ENCODE results near the gene FSTL5.

The FSTL5 gene

DNA sequence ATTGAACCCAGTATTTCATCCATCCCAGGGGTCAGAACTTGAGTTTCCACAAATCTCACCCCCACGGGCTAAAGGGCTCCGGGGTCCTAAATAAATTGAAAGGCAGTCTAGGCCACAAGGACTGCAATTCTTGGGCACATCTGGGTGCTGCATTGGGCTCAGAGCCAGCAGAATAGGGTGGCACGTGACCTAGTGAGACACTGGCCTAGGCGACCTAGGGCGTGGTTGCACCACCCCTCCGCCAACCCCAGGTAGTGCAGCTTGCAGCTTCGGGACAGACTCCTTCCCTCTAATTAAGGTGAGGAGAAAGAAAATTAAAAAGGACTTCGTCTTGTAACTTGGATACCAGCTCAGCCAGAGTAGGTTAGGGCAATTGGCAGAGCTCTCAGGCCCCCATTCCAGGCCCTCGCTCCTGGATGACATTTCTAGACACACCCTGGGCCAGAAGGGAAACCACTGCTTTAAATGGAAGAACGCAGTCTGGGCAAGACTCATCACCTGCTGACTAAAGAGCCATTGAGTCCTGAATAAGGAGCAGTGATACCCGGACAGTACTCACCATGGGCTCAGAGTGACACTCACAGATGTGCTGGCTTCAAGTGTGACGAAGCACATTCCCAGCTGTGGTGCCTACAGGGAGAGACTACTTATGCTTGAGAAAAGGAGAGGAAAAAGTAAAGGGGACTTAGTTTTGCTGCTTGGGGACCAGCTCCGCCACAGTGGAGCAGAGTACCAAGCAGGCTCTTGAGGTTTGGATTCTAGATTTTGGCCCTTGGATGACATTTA is 735.4 kb downstream of the FSTL5 start:
- no peak overlapping the region for H3K27ac Mint-ChIP-seq
- H3K4me1 Mint-ChIP-seq (ENCODE audit: low read depth) = no peaks in the 10 kb centered on the region
- no peak overlapping the region for H3K4me3 Mint-ChIP-seq
- H3K9me3 Mint-ChIP-seq = no peaks in the 10 kb centered on the region
- H3K27me3 Mint-ChIP-seq = no peaks in the 10 kb centered on the region
- H3K36me3 Mint-ChIP-seq (ENCODE audit: low read depth) = no peaks in the 10 kb centered on the region

DNA sequence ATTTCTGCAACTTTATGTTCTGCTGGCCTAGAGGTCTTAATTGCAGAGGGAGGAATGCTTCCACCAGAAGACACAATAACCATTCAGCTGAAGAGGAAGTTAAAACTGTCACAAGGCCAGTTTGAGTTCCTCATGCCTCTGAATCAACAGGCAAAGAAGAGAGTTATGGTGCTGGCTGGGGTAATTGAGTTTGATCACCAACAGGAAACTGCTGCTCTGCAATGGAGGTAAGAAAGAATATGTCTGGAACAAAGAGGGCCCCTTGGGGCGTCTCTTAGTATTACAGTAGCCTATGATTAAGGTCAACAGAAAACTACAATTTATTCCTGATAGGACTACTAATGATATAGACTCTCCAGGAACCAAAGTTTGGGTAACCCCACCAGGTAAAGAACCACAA is 744.0 kb downstream of the FSTL5 start:
- Mint-ChIP-seq H3K4me1 (ENCODE audit: low read depth) (no peaks in the 10 kb centered on the region), H3K36me3 (ENCODE audit: low read depth) (no peaks in the 10 kb centered on the region), H3K9me3 (no peaks in the 10 kb centered on the region), H3K27me3 (no peaks in the 10 kb centered on the region), H3K4me3 (no peak overlapping the region), H3K27ac (no peak overlapping the region)

DNA sequence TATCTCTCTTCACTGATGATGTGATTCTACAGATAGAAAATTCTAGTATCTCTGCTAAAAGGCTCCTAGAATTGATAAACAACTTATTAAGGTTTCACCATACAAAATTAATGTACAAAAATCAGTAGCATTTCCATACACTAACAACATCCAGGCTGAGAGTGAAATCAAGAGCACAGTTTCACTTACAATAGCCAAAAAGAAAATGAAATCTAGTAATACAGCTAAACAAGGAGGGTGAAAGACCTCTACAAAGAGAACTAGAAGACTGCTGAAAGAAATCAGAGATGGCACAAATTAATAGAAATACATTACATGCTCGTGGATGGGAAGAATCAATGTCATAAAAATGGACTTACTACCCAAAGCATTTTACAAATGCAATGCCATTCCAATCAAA is 751.9 kb downstream of the FSTL5 start:
- peaks cover 24% of the 10 kb centered on the region for H3K9me3 Mint-ChIP-seq
- H3K4me1 Mint-ChIP-seq (ENCODE audit: low read depth) = no peaks in the 10 kb centered on the region
- no peak overlapping the region for H3K4me3 Mint-ChIP-seq
- H3K27me3 Mint-ChIP-seq = no peaks in the 10 kb centered on the region
- H3K27ac Mint-ChIP-seq = no peak overlapping the region
- no peaks in the 10 kb centered on the region for H3K36me3 Mint-ChIP-seq (ENCODE audit: low read depth)

DNA sequence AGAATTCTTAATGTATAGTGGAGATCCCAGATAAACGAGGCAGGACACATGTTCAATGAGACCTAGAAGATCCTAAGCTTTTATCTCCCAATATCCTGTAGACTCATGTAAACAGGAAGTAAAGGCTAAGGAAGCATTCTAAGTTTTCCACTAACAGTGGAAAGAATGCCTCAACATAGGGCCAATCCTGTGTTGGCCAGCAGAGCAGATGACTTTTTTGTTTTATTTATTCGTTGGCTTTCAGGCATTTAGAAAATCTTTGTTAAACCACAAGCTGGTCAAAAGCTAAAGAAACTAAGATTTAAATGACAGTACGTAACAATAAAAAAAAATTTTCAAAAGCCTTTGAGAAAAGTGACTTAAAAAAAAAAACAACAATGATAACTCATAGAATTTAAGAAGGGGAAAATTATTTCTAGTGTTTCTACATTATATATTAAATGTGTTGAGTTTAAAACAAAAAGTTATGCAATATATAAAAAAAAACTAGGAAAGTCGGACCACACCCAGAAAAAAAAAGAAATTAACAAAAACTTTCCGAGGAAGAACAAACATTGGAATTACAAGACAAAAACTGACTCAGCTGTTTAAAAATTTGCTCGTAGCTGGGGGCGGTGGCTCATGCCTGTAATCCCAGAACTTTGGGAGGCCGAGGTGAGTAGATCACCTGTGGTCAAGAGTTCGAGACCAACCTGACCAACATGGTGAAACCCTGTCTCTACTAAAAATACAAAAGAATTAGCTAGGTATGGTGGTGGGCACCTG is 759.3 kb downstream of the FSTL5 start:
- Mint-ChIP-seq H3K4me3 (no peak overlapping the region), H3K4me1 (ENCODE audit: low read depth) (no peaks in the 10 kb centered on the region), H3K27ac (no peak overlapping the region), H3K9me3 (peaks cover 11% of the 10 kb centered on the region), H3K36me3 (ENCODE audit: low read depth) (no peaks in the 10 kb centered on the region), H3K27me3 (no peaks in the 10 kb centered on the region)

DNA sequence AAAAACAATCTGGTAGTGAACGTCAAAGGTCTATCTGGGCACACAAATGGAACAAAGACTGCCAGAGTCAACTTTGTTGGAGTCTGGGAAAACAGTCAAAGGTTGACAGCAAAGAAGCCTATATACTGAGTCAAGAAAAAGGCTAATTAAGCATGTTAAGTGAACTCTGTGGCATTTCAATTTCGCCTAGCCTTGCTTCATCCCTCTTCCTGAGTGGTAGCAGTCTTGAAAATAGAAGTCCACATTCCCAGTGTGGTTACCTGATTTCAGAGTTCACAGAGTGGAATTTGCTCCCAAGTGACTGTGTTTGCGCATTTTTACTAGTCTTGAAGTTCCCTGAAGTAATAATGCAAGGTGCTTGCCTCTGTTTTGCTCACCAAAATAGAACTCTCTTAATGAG is 760.0 kb downstream of the FSTL5 start:
- H3K27me3 Mint-ChIP-seq = no peaks in the 10 kb centered on the region
- no peaks in the 10 kb centered on the region for H3K4me1 Mint-ChIP-seq (ENCODE audit: low read depth)
- peaks cover 9% of the 10 kb centered on the region for H3K9me3 Mint-ChIP-seq
- no peak overlapping the region for H3K27ac Mint-ChIP-seq
- no peaks in the 10 kb centered on the region for H3K36me3 Mint-ChIP-seq (ENCODE audit: low read depth)
- H3K4me3 Mint-ChIP-seq = no peak overlapping the region

DNA sequence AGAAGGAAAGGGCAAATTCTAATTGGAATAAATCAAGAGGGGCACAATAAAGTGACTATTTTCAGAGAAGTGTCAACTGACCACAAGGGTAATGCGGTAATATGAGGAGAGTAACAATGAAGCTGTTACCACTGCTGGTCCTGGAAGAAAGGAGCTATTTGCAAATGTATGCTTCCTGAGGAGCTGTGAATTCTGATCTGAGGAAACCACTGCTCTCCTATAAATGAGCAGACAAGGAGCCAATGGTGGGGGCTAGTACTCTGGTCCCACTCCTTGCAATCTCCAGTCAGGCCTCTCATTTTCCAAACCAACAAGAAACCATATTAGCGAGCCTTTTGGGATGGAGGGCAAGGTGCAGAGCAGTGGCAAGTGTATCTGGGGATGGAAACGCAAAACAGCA is 770.2 kb downstream of the FSTL5 start:
- no peaks in the 10 kb centered on the region for H3K27me3 Mint-ChIP-seq
- H3K4me3 Mint-ChIP-seq = no peak overlapping the region
- no peaks in the 10 kb centered on the region for H3K4me1 Mint-ChIP-seq (ENCODE audit: low read depth)
- no peaks in the 10 kb centered on the region for H3K36me3 Mint-ChIP-seq (ENCODE audit: low read depth)
- no peaks in the 10 kb centered on the region for H3K9me3 Mint-ChIP-seq
- H3K27ac Mint-ChIP-seq = no peak overlapping the region

DNA sequence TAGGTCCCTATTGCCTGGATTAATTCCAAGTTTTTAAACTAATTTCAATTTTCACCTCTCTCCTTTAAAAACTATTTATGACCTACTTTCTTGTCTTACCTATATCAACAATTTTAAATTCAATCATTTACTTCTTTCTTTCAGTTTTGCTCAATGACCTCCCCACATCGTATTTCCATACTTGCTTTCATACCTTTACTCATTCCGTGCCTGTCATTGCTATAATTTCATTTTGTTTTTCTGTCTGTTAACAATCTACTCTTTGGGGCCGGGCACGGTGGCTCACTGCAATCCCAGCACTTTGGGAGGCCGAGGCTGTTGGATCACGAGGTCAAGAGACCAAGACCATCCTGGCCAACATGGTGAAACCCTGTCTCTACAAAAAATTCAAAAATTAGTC is 781.1 kb downstream of the FSTL5 start:
- H3K9me3 Mint-ChIP-seq = peaks cover 10% of the 10 kb centered on the region
- H3K27me3 Mint-ChIP-seq = no peaks in the 10 kb centered on the region
- no peaks in the 10 kb centered on the region for H3K36me3 Mint-ChIP-seq (ENCODE audit: low read depth)
- no peaks in the 10 kb centered on the region for H3K4me1 Mint-ChIP-seq (ENCODE audit: low read depth)
- no peak overlapping the region for H3K4me3 Mint-ChIP-seq
- no peak overlapping the region for H3K27ac Mint-ChIP-seq

DNA sequence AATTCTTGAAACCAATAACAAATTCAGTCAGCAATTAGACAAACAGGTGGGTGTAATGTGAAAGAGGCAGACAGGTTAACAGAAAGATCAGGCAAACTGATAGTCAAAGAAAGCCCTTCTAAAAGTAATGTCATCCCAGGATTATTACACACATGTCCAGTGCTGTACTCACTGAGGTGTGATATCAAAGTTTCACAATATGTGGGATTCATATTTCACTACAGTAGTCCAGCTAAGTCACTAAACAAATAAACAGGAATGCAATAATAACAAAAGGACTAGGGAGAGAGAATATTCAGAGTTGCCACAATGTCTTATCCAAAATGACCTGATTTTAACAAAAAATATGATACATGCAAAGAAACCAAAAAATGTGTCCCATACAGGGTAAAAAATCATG is 787.5 kb downstream of the FSTL5 start:
- no peaks in the 10 kb centered on the region for H3K27me3 Mint-ChIP-seq
- peaks cover 9% of the 10 kb centered on the region for H3K9me3 Mint-ChIP-seq
- no peaks in the 10 kb centered on the region for H3K4me1 Mint-ChIP-seq (ENCODE audit: low read depth)
- no peaks in the 10 kb centered on the region for H3K36me3 Mint-ChIP-seq (ENCODE audit: low read depth)
- no peak overlapping the region for H3K27ac Mint-ChIP-seq
- H3K4me3 Mint-ChIP-seq = no peak overlapping the region

DNA sequence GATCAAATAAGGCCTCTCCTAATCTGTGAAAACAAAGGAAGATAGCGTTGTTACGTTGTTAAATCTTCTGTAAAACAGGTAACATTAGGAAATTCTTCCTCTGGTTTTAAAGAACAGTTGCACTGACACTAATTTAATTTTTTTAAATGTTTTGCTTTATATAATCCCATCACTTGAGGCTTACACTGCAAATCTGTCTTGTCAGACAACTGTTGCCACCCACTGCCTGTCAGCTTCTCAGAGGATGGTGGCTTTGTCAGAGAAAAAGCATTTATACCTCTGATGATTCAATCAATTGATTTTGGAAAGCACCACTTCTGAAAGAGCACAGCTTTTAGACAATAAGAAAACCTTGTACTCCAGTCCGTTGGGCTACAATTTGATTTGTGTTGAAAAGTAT is 799.1 kb downstream of the FSTL5 start:
- no peaks in the 10 kb centered on the region for H3K27me3 Mint-ChIP-seq
- H3K4me3 Mint-ChIP-seq = no peak overlapping the region
- no peak overlapping the region for H3K27ac Mint-ChIP-seq
- no peaks in the 10 kb centered on the region for H3K36me3 Mint-ChIP-seq (ENCODE audit: low read depth)
- no peaks in the 10 kb centered on the region for H3K4me1 Mint-ChIP-seq (ENCODE audit: low read depth)
- peaks cover 4% of the 10 kb centered on the region for H3K9me3 Mint-ChIP-seq

DNA sequence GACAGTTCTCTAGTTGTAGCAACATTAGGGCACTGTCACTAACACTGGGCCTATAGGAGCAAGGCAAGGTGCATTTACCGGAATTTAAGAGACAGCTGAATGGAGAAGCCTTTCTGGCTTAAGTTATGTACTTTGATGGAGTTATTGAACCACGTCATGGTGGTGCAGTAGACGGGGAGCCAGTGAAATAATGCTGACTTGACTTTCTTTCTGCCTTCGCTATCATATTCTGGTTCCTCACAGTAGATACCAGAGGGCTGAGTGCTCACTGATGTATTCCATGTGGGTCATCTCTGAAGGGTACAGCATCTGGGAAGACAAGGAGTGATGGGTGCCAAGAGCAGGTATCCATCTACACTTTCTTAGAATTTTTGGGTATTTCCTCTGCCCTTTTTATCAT is 802.8 kb downstream of the FSTL5 start:
- Mint-ChIP-seq H3K4me1 (ENCODE audit: low read depth) (no peaks in the 10 kb centered on the region), H3K27me3 (no peaks in the 10 kb centered on the region)

DNA sequence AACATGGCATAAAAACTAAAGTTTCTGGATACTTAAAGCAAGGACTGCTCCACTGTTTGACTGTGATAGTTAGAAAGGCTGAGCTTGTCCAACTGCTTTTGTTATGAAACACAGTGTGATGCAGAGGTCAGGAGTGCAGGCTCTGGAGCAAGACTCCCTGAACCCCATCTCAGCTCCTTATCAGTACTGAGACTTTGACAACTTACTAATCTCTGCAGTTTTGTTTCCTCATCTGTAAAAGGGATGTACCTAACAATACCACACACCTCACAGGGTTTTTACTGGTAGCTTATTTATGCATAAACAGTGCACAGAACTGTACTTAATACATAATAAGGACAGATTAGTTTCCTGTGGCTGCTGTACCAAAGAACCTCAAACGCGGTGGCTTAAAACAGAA is 804.3 kb downstream of the FSTL5 start:
- H3K27ac Mint-ChIP-seq = no peak overlapping the region
- H3K4me3 Mint-ChIP-seq = no peak overlapping the region
- H3K27me3 Mint-ChIP-seq = no peaks in the 10 kb centered on the region
- peaks cover 13% of the 10 kb centered on the region for H3K9me3 Mint-ChIP-seq
- H3K36me3 Mint-ChIP-seq (ENCODE audit: low read depth) = no peaks in the 10 kb centered on the region
- no peaks in the 10 kb centered on the region for H3K4me1 Mint-ChIP-seq (ENCODE audit: low read depth)

More for the DNA sequence above, 802.8 kb downstream of the FSTL5 start:
- peaks cover 13% of the 10 kb centered on the region for H3K9me3 Mint-ChIP-seq
- no peak overlapping the region for H3K4me3 Mint-ChIP-seq
- H3K36me3 Mint-ChIP-seq (ENCODE audit: low read depth) = no peaks in the 10 kb centered on the region
- no peak overlapping the region for H3K27ac Mint-ChIP-seq

DNA sequence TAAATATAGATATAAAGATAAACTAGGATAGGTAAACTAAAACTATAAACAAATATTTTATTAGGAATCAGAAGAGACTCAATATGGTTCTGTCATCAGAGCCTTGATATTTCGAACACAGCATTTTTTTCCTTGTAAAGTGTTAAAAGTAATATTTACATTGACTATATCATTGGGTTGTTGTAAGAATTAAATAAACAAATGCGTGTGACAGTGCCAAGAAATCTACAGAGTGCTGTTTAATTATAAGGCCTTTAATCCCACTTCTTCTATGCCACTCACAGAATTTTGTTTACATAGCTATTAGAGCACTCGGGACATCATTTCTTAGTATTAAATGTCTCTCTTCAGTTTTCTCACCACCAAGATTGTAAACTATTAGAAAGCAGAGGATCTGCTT is 807.4 kb downstream of the FSTL5 start:
- Mint-ChIP-seq H3K36me3 (ENCODE audit: low read depth) (no peaks in the 10 kb centered on the region), H3K27me3 (no peaks in the 10 kb centered on the region), H3K4me1 (ENCODE audit: low read depth) (no peaks in the 10 kb centered on the region), H3K27ac (no peak overlapping the region), H3K4me3 (no peak overlapping the region), H3K9me3 (peaks cover 24% of the 10 kb centered on the region)

DNA sequence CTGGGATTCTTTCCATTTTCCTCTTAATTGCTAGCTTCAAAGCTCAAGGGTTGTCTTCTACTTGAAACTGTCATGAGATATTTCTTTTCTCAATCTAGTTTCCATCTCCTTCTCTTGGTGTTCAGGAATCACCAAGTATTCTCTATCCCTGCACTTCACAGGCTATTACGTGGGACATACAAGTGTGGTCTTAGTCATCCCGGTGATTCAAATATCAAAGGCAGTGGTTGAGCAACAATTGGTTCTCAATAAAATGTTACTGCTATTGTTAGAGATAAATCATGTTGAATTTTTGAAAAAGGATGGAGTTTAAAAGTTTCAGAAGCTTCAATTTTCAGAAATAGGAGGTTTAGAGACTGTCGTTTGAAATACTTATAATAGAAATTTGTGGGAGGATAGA is 812.9 kb downstream of the FSTL5 start:
- no peaks in the 10 kb centered on the region for H3K36me3 Mint-ChIP-seq (ENCODE audit: low read depth)
- H3K27ac Mint-ChIP-seq = no peak overlapping the region
- no peaks in the 10 kb centered on the region for H3K27me3 Mint-ChIP-seq
- no peaks in the 10 kb centered on the region for H3K4me1 Mint-ChIP-seq (ENCODE audit: low read depth)
- H3K9me3 Mint-ChIP-seq = peaks cover 19% of the 10 kb centered on the region
- no peak overlapping the region for H3K4me3 Mint-ChIP-seq

DNA sequence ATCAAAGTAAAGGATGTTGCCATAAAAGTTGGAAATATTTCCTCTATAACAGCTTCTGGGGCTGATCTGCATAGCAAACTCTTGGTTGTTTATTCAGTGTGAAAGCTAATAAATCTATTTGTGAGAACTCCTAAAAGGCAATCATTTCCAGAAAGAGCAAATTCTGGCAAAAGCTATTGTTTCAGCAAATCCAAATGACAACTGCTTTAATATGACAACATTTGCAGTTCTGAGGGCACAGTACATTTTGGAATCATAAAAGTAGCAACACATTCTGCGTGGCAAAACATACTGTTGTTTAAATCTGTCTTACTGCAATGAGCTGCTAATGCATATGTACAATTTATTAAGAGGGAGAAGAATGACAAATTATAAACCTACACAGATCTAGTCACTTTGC is 818.1 kb downstream of the FSTL5 start:
- Mint-ChIP-seq H3K36me3 (ENCODE audit: low read depth) (no peaks in the 10 kb centered on the region), H3K4me1 (ENCODE audit: low read depth) (no peaks in the 10 kb centered on the region), H3K27ac (no peak overlapping the region), H3K27me3 (no peaks in the 10 kb centered on the region), H3K4me3 (no peak overlapping the region), H3K9me3 (peaks cover 8% of the 10 kb centered on the region)

DNA sequence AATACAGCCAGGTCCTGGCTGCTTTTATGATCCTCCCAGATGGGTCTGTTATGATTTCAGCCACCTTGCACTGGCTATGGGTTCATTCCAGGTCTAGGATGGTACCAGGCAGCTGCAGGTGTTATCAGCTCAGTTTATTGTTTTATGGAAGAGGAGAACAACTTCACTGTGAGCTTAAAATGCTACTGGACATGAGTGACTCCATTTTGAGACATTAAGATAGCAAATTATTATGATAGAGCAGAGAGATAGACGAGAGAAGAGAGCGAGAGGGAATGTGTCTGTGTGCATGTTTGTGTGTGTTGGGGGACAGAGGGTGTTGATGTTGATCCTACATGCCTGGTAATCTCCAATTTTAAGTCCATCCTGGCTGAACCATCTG is 820.2 kb downstream of the FSTL5 start:
- H3K27ac Mint-ChIP-seq = no peak overlapping the region

More for the DNA sequence above, 820.2 kb downstream of the FSTL5 start:
- Mint-ChIP-seq H3K4me1 (ENCODE audit: low read depth) (no peaks in the 10 kb centered on the region), H3K4me3 (no peak overlapping the region), H3K36me3 (ENCODE audit: low read depth) (no peaks in the 10 kb centered on the region), H3K27me3 (no peaks in the 10 kb centered on the region), H3K9me3 (peaks cover 3% of the 10 kb centered on the region)

All from stimulated activated naive CD8-positive, alpha-beta T cell treated with anti-CD3 and anti-CD28 coated beads, Interleukin-15, Interleukin-2, amounts not matched to agents 100 ng/mL and 50 ng/mL, for 24 hours (primary cell).